Central memory CD8-positive, alpha-beta T cell (primary cell): ENCODE measurements around the gene ITPR1.

Experiments used
- ATAC-seq: fragments of 150-1000 bp; cut with Tn5 transposase; replicated peaks from 2 replicates; pipeline ENCODE4 v1.10.0; 2022; ENCODE audit warnings: mild to moderate bottlenecking, moderate FRiP score, moderate number of reproducible peaks; ENCODE audit not compliant: poor library complexity, severe bottlenecking; ENCODE audit errors: extremely low read depth
- DNase-seq, 2 donors: peaks; one replicate each; pipeline ENCODE4 v3.0.0; 2021; ENCODE audit warnings: low spot score in 2 of 2
- H3K27ac Mint-ChIP-seq: one replicate; pipeline ENCODE4 v1.8.0; 2022; ENCODE audit warnings: low read depth, mild to moderate bottlenecking, moderate library complexity, mixed read lengths
- H3K27me3 Mint-ChIP-seq: one replicate; pipeline ENCODE4 v1.8.0; 2022; ENCODE audit warnings: mixed read lengths
- H3K36me3 Mint-ChIP-seq: one replicate; pipeline ENCODE4 v1.8.0; 2022; ENCODE audit warnings: mild to moderate bottlenecking, moderate library complexity, mixed read lengths; ENCODE audit not compliant: insufficient read depth
- H3K4me1 Mint-ChIP-seq: one replicate; pipeline ENCODE4 v1.8.0; 2022; ENCODE audit warnings: mixed read lengths
- H3K4me3 Mint-ChIP-seq: one replicate; pipeline ENCODE4 v1.8.0; 2022; ENCODE audit warnings: mild to moderate bottlenecking, moderate library complexity, mixed read lengths
- H3K9me3 Mint-ChIP-seq: one replicate; pipeline ENCODE4 v1.8.0; 2022; ENCODE audit warnings: mixed read lengths

The ITPR1 gene

DNA sequence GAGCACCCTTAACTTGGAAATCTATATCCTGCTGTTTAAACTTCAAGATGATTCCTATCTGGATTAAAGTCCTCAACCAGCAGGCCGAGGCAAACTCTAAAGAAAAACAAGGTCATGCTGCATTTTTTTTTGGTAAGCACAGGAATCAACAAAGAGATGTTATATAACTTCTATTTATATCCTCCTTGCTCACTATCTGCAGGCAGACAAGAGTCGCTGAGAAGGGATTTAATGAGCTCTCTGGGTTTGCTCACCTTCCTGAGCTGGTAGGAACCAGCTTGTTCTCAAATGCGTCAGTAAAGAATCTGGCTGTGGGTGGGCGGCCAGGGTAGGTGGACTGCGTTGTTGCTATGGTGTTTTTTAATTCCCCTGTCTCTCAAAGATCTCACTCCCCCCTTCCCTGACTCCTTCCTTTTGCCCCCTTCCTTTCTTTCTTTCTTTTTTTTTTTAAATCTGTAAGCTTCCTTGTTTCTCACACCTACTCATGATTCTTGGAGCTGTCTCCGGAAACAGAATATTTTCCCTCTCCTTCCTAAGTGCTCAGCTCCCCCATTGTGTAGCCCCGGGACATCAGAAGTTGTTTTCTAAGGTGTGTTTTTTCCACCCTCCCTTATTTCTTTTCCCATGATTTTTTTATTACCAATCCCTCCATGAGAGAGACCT is 257.3 kb downstream of the ITPR1 start:
- ATAC-seq = no peak
- Mint-ChIP-seq H3K4me1 (peaks cover 39% of the 10 kb centered on the region), H3K27ac (peak overlapping the region; percentile 78), H3K9me3 (no peaks in the 10 kb centered on the region), H3K36me3 (peaks cover 6% of the 10 kb centered on the region), H3K27me3 (no peaks in the 10 kb centered on the region), H3K4me3 (no peak overlapping the region)
- DNase-seq = no peak

DNA sequence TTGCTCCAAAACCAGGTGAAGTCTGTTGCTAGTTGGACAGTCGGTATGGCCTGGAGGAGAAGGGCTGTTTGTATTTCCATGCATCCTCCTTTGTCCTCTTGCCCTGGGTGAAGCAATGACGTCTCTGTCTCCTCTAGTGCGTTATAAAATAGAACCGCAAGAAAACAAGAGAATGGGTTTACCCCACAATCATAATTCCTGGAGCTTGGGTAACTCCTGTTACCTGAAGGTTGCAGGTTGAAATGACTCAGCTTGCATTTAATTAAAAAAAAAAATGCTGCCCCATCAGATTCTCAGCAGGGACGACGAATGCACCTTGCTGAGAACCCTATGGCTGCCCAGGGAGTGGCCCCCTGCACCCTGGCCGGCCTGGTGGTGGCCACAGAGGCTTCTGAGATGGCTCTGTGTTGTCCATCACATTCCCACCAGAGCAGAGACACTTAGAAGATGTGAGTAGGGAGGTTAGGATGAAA is 257.9 kb downstream of the ITPR1 start:
- H3K9me3 Mint-ChIP-seq = no peaks in the 10 kb centered on the region
- H3K27me3 Mint-ChIP-seq = no peaks in the 10 kb centered on the region
- no peak for ATAC-seq
- peak overlapping the region; percentile 78 for H3K27ac Mint-ChIP-seq
- DNase-seq = no peak
- peaks cover 6% of the 10 kb centered on the region for H3K36me3 Mint-ChIP-seq
- H3K4me3 Mint-ChIP-seq = no peak overlapping the region
- H3K4me1 Mint-ChIP-seq = peaks cover 35% of the 10 kb centered on the region

DNA sequence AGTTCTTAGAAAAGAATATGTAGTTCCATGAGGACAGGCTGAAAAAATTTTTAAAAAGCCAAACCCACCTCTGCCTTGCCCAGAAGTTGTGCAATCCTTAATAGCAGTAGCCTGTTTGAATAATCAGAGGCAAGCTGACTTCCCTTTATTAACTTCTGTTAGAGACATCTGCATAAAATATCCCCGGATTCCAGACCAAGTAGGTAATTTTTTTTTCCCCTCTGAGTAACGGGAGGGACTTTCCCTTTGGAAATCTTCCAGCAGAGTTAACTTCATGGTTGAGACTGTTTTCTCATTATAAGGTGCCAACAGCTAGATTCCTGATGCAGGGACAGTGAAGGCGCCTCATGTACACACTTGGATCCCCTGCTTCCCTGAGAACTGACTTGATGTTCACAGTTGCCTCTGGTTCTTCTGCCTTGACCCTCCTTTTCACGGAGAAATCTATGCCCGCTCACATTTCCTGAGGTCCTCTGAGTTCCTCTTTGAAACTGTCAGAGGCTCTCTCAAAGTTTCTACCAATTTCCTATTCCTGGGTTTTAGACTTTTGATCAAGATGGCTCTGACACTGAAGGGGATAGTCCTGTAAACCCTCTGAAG is 258.5 kb downstream of the ITPR1 start:
- Mint-ChIP-seq H3K36me3 (peaks cover 6% of the 10 kb centered on the region), H3K27ac (no peak overlapping the region), H3K9me3 (no peaks in the 10 kb centered on the region), H3K4me1 (peaks cover 35% of the 10 kb centered on the region), H3K4me3 (no peak overlapping the region), H3K27me3 (no peaks in the 10 kb centered on the region)
- DNase-seq (no peak), ATAC-seq (no peak)

DNA sequence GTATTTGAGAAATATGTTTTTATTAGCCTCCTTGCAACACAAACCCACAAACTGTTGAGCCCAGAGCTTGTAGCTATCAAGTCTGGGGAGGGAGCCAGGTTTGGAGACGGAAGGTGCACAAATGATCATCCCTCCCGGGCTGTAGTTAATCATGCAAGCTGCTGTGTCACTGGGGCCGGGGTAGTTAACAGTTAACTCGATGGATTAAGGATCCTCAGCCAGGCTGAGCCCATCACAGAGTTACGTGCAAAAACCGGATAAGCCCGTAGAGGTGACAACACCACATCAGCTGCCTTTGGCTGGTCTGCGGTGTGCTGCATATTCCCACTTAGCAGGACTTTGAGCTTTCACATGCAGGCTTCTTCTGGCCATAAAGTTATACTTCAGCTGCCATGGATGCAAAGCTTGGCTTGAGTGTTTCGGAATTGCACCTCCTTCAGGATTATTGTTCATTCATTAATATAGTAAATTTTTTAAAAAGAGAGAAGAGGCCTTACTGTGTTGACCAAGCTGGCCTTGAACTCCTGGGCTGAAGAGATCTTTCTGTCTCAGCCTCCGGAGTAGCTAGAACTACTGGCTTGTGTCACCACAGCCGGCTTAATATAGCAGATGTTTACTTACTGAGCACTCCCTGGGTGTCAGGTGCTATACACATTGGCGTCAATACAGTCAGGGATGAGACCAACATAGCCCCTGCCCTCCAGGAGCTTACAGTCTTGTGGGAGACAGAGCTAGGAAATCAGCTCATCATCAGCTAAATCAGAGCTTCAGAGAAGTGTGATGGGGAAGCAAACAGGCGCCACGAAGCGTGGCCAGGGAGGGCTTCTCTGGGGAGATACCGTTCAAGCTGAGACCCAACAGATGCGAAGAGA is 259.3 kb downstream of the ITPR1 start:
- peaks cover 27% of the 10 kb centered on the region for H3K4me1 Mint-ChIP-seq
- H3K27me3 Mint-ChIP-seq = no peaks in the 10 kb centered on the region
- peak overlapping the region; percentile 50 for H3K27ac Mint-ChIP-seq
- no peak for ATAC-seq
- no peak overlapping the region for H3K4me3 Mint-ChIP-seq
- H3K9me3 Mint-ChIP-seq = no peaks in the 10 kb centered on the region
- peaks cover 8% of the 10 kb centered on the region for H3K36me3 Mint-ChIP-seq
- no peak for DNase-seq

DNA sequence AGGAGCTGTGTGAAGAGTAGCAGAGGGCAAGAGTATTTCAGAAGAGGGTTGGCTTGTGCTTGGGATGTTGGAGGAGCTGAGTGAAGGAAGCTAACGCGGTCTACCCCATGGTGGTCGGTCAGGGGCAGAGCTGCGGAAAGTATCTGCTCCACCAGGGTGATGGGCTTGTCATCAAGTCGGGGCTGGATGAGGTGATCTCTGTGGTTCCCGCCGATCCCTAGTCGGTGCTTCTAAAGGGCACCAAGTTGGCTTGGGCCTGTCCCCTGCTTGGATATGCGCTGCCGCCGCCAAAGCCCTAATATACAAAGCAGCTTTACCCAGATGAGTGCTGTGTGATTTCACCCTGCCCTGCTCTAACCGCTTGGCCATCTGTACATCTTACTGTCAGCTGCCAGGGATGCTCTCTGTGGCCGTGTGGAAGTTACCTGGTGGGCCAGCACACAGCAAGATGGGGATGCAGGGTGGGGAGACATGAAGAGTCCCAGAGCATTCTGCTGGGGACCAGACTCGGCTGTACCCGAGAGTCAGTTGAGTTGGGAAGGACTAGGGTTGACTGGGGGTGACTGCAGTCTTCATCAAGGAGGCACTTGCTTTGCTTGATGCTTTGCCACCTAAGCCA is 260.0 kb downstream of the ITPR1 start:
- H3K4me1 Mint-ChIP-seq = peaks cover 21% of the 10 kb centered on the region
- no peak overlapping the region for H3K4me3 Mint-ChIP-seq
- no peaks in the 10 kb centered on the region for H3K27me3 Mint-ChIP-seq
- ATAC-seq (no peak), DNase-seq (no peak)
- H3K9me3 Mint-ChIP-seq = no peaks in the 10 kb centered on the region
- H3K36me3 Mint-ChIP-seq = peaks cover 8% of the 10 kb centered on the region
- peak overlapping the region; percentile 50 for H3K27ac Mint-ChIP-seq

DNA sequence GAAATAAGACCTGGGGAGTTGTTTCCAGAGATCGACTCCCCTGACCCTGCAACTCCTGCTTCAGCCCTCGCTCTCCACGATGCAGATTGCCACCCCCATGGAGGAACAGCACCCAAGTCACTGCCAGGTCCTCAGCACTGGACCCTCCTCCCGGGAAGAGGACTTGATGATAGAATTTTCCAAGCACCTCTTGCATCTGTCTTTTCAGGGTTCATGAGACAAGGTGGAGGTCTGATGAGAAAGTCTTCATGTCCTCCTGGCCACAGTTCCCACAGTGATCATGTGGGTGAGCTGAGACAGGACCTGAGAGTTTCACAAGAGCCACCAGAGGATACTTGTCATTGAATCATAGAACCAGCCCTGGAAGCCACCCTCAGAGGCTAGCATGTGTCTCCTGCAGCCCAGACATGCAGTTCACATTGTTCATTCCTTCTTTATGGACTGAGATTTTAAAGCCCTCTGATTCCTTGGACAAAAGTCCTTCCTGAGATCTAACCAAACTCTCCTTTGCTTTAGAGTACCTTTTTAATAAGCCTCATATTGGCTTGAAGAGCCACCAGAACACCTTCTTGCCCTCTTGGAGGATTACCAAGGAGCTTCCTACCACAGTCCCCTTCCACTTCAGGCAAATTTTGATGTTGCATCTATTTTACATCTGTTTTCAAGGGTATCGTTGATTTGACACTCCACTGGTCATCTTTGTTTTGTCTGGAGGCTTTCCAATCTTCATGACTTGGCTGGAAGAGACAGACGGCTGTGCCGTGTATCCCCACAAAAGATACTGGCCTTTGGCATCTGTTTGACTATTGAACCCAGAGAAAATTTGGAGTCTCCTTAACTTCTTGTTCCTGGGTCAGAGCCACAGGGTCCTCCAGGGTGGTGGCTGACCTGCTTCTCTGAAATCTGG is 261.3 kb downstream of the ITPR1 start:
- Mint-ChIP-seq H3K4me1 (peaks cover 8% of the 10 kb centered on the region), H3K4me3 (no peak overlapping the region)

DNA sequence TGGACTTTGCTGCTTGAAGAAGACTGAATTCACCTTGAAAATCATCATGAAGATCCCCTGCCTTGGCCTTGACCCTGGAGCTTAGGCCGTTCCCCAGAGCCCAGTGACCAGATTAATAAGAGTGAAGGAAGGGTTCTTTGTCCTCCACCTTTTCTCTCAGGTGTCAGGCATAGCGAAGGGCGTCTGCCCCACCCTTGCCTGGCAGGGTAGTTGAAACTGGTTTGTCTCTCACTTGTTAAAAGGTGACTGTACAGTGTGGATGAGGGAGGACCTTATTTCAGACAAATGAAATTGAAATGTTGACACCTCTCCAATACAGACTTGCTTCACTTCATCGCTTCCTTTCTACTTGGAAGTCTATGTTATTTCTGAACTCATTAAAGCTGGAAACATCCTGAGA is 262.4 kb downstream of the ITPR1 start:
- H3K27ac Mint-ChIP-seq = no peak overlapping the region
- no peaks in the 10 kb centered on the region for H3K27me3 Mint-ChIP-seq
- ATAC-seq = no peak
- H3K9me3 Mint-ChIP-seq = no peaks in the 10 kb centered on the region
- H3K4me3 Mint-ChIP-seq = no peak overlapping the region
- H3K36me3 Mint-ChIP-seq = peaks cover 10% of the 10 kb centered on the region
- no peak for DNase-seq
- H3K4me1 Mint-ChIP-seq = peaks cover 10% of the 10 kb centered on the region

More for the DNA sequence above, 261.3 kb downstream of the ITPR1 start:
- H3K27me3 Mint-ChIP-seq = no peaks in the 10 kb centered on the region
- DNase-seq (no peak), ATAC-seq (no peak)
- no peaks in the 10 kb centered on the region for H3K9me3 Mint-ChIP-seq
- H3K27ac Mint-ChIP-seq = no peak overlapping the region
- H3K36me3 Mint-ChIP-seq = peaks cover 7% of the 10 kb centered on the region

DNA sequence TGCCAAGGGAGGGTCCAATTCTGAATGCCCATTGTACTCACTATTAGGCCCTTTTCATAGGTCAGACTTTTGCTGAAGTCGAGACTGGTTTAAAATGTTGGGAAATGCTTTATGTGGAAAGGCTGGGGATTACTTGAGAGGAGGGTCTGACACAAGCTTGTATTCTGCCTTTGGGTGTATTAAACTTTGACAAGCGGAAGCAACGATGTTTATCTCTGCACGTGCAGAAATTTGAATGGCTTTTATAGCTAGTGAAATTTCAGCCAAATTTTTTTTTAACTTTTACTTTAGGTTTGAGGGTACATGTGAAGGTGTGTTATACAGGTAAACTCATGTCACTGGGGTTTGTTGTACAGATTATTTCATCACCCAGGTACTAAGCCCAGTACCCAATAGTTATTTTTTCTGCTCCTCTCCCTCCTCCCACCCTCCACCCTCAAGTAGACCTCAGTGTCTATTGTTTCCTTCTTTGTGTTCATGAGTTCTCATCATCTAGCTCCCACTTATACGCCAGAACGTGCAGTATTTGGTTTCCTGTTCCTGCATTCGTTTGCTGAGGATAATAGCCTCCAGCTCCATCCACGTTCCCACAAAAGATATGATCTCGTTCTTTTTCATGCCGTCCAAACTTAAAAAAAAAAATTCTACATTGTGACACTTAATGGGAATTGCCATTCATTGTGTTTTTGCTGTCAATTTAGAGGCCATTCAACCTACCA is 263.1 kb downstream of the ITPR1 start:
- no peaks in the 10 kb centered on the region for H3K27me3 Mint-ChIP-seq
- H3K4me1 Mint-ChIP-seq = peaks cover 10% of the 10 kb centered on the region
- peaks cover 9% of the 10 kb centered on the region for H3K36me3 Mint-ChIP-seq
- ATAC-seq (no peak), DNase-seq (no peak)
- H3K9me3 Mint-ChIP-seq = no peaks in the 10 kb centered on the region
- H3K4me3 Mint-ChIP-seq = no peak overlapping the region
- H3K27ac Mint-ChIP-seq = no peak overlapping the region

DNA sequence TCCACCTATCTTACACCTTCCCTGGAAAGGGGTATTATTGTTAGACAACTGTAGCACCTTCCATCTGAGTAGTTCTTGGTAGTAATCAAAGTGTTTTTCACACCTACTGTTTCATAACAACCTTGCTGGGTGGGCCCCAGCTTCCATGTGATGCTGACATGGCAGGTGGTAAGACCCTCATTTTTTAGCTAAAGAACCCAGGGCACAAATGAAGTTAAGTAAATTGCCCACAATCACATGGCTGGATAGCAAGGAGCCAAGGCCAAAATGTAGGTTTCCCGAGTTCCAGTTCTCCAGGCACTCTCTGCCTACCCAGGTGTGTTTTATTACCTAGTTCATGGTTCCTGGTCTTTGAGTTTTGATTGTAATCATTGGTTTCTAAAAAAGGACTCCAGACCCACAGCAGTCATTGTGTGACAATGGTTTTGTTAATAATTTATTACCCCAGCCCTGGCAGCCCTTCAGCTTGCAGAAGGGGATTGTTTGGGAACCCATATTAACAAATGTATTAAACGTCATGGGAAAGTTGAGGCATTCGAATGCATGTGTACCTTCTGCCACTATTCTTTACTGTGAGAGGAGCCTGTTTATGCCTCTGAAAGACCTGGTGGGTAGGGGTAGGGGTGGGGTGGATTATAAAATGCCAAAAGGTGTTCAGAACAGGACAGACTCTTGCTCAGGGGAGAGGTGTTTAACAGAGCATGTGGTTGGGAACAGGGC is 263.9 kb downstream of the ITPR1 start:
- DNase-seq (no peak), ATAC-seq (no peak)
- H3K9me3 Mint-ChIP-seq = no peaks in the 10 kb centered on the region
- H3K36me3 Mint-ChIP-seq = peaks cover 9% of the 10 kb centered on the region
- H3K27ac Mint-ChIP-seq = no peak overlapping the region
- no peaks in the 10 kb centered on the region for H3K27me3 Mint-ChIP-seq
- no peak overlapping the region for H3K4me3 Mint-ChIP-seq
- H3K4me1 Mint-ChIP-seq = peaks cover 10% of the 10 kb centered on the region

DNA sequence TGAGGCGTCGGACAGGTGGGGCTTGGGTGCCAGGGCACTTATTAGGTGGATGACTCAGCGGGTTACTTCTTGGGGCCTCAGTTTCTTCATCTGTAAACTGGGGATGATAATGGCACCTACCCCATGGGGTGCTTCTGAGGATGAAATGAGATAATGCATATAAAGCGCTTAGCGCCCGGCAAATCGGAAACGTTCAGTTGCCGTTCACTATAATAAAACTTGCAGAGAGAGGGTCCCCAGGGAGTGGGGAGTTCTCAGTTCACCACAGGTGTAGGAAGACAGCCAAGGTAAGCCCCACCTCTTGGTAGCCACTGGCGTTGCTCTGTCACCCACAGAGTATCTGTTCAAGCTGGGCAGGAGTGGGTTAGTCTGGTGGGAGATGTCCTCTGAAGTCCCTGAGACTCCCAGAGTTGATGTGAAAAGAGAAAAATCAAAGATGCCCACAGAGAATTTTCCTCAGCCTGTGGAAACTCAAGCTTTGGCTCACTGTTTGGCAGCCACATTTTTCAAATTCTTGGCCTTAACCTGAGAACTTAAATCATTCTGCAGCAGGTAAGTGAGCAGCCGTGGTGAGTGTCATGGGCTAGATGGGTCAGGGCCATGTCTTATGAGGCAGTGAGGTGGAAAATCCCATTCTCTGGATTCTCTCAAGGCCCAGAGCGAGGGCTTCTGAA is 264.6 kb downstream of the ITPR1 start:
- ATAC-seq (no peak), DNase-seq (no peak)
- H3K36me3 Mint-ChIP-seq = peaks cover 10% of the 10 kb centered on the region
- no peak overlapping the region for H3K27ac Mint-ChIP-seq
- no peaks in the 10 kb centered on the region for H3K27me3 Mint-ChIP-seq
- no peaks in the 10 kb centered on the region for H3K9me3 Mint-ChIP-seq
- peaks cover 8% of the 10 kb centered on the region for H3K4me1 Mint-ChIP-seq
- H3K4me3 Mint-ChIP-seq = no peak overlapping the region
